ENCODE measurements around the gene PDE11A. TPM values are rescaled to one million over a fixed set of nuclear protein-coding genes. Genes with fewer than 3 reads are reported as not detected.
"Not testable (repeated sequence)": the region's sequence is repeated elsewhere in the genome, so short reads cannot be mapped to it uniquely, and the experiment has no call there.

The PDE11A gene
- total RNA-seq, 1 experiment from 2014 or later: 0.43 TPM

GRCh38 chr2:178006710-178007109 is 65.9 kb downstream of the PDE11A start:
- Histone ChIP-seq H3K27me3 (no peaks in the 10 kb centered on the region), H3K4me1 (no peaks in the 10 kb centered on the region), H3K4me3 (no peak overlapping the region), H3K27ac (no peak overlapping the region), H3K36me3 (no peaks in the 10 kb centered on the region), H3K9me3 (replicated peaks) (no peaks in the 10 kb centered on the region)
- DNase-seq: no peak

- Histone ChIP-seq H3K9me3 (replicated peaks) (no peaks in the 10 kb centered on the region), H3K4me3 (no peak overlapping the region), H3K27ac (no peak overlapping the region), H3K36me3 (no peaks in the 10 kb centered on the region), H3K4me1 (no peaks in the 10 kb centered on the region), H3K27me3 (no peaks in the 10 kb centered on the region)
- DNase-seq: no peak
These were observed 66.8 kb downstream of the PDE11A start for GRCh38 chr2:178005756-178006155.

GRCh38 chr2:178002038-178002437 is 70.5 kb downstream of the PDE11A start:
- H3K4me1 ChIP-seq: no peaks in the 10 kb centered on the region
- no peaks in the 10 kb centered on the region for H3K9me3 ChIP-seq (replicated peaks)
- no peak for DNase-seq
- no peak overlapping the region for H3K4me3 ChIP-seq
- no peak overlapping the region for H3K27ac ChIP-seq
- H3K27me3 ChIP-seq: no peaks in the 10 kb centered on the region
- H3K36me3 ChIP-seq: no peaks in the 10 kb centered on the region

- DNase-seq: no peak
- H3K27me3 ChIP-seq: no peaks in the 10 kb centered on the region
- H3K9me3 ChIP-seq (replicated peaks): no peaks in the 10 kb centered on the region
- no peaks in the 10 kb centered on the region for H3K4me1 ChIP-seq
- H3K4me3 ChIP-seq: no peak overlapping the region
- H3K27ac ChIP-seq: no peak overlapping the region
- H3K36me3 ChIP-seq: no peaks in the 10 kb centered on the region
These were observed 73.6 kb downstream of the PDE11A start for GRCh38 chr2:177998996-177999395.

GRCh38 chr2:177998006-177998405 is 74.6 kb downstream of the PDE11A start:
- H3K4me3 ChIP-seq: no peak overlapping the region
- DNase-seq: no peak
- H3K27me3 ChIP-seq: no peaks in the 10 kb centered on the region
- no peak overlapping the region for H3K27ac ChIP-seq
- H3K9me3 ChIP-seq (replicated peaks): no peaks in the 10 kb centered on the region
- no peaks in the 10 kb centered on the region for H3K36me3 ChIP-seq
- H3K4me1 ChIP-seq: no peaks in the 10 kb centered on the region

GRCh38 chr2:177992992-177993391 is 79.6 kb downstream of the PDE11A start:
- Histone ChIP-seq H3K36me3 (no peaks in the 10 kb centered on the region), H3K4me3 (no peak overlapping the region), H3K9me3 (replicated peaks) (no peaks in the 10 kb centered on the region), H3K4me1 (no peaks in the 10 kb centered on the region), H3K27me3 (no peaks in the 10 kb centered on the region), H3K27ac (no peak overlapping the region)
- no peak for DNase-seq

GRCh38 chr2:177989029-177989885 is 83.3 kb downstream of the PDE11A start:
- no peak overlapping the region for H3K4me3 ChIP-seq
- no peaks in the 10 kb centered on the region for H3K4me1 ChIP-seq
- H3K36me3 ChIP-seq: no peaks in the 10 kb centered on the region
- H3K27me3 ChIP-seq: no peaks in the 10 kb centered on the region
- H3K9me3 ChIP-seq (replicated peaks): no peaks in the 10 kb centered on the region
- no peak overlapping the region for H3K27ac ChIP-seq
- DNase-seq: no peak

GRCh38 chr2:177984749-177985148 is 87.8 kb downstream of the PDE11A start:
- Histone ChIP-seq H3K4me3 (no peak overlapping the region), H3K36me3 (no peaks in the 10 kb centered on the region), H3K27me3 (0 out of 2 replicates have a peak, but pooled peaks cover 3% of the 10 kb centered on the region), H3K4me1 (no peaks in the 10 kb centered on the region), H3K27ac (no peak overlapping the region), H3K9me3 (replicated peaks) (no peaks in the 10 kb centered on the region)
- peak; percentile 3 to 34 for DNase-seq

GRCh38 chr2:177983183-177983788 is 89.3 kb downstream of the PDE11A start:
- no peak overlapping the region for H3K4me3 ChIP-seq
- H3K36me3 ChIP-seq: no peaks in the 10 kb centered on the region
- peak; percentile 26 to 72 for DNase-seq
- 0 out of 2 replicates have a peak, but pooled peaks cover 3% of the 10 kb centered on the region for H3K27me3 ChIP-seq
- no peaks in the 10 kb centered on the region for H3K4me1 ChIP-seq
- 0 out of 2 replicates have a peak, but pooled peaks cover 2% of the 10 kb centered on the region for H3K9me3 ChIP-seq (replicated peaks)
- no peak overlapping the region for H3K27ac ChIP-seq

- H3K27me3 ChIP-seq: no peaks in the 10 kb centered on the region
- no peak for DNase-seq
- no peaks in the 10 kb centered on the region for H3K9me3 ChIP-seq (replicated peaks)
- H3K27ac ChIP-seq: no peak overlapping the region
- no peaks in the 10 kb centered on the region for H3K4me1 ChIP-seq
- H3K36me3 ChIP-seq: no peaks in the 10 kb centered on the region
- H3K4me3 ChIP-seq: no peak overlapping the region
These were observed 99.8 kb downstream of the PDE11A start for GRCh38 chr2:177972782-177973181.

GRCh38 chr2:177972123-177972522 is 100.5 kb downstream of the PDE11A start:
- Histone ChIP-seq H3K4me1 (no peaks in the 10 kb centered on the region), H3K36me3 (no peaks in the 10 kb centered on the region), H3K9me3 (replicated peaks) (no peaks in the 10 kb centered on the region), H3K27me3 (no peaks in the 10 kb centered on the region), H3K4me3 (no peak overlapping the region), H3K27ac (no peak overlapping the region)
- DNase-seq: no peak

- no peaks in the 10 kb centered on the region for H3K27me3 ChIP-seq
- H3K36me3 ChIP-seq: no peaks in the 10 kb centered on the region
- no peaks in the 10 kb centered on the region for H3K4me1 ChIP-seq
- no peak for DNase-seq
- no peak overlapping the region for H3K4me3 ChIP-seq
- no peak overlapping the region for H3K27ac ChIP-seq
- H3K9me3 ChIP-seq (replicated peaks): no peaks in the 10 kb centered on the region
These were observed 101.7 kb downstream of the PDE11A start for GRCh38 chr2:177970670-177971454.

GRCh38 chr2:177964892-177965291 is 107.7 kb downstream of the PDE11A start:
- H3K9me3 ChIP-seq (replicated peaks): no peaks in the 10 kb centered on the region
- H3K36me3 ChIP-seq: no peaks in the 10 kb centered on the region
- no peak for DNase-seq
- no peaks in the 10 kb centered on the region for H3K4me1 ChIP-seq
- H3K27ac ChIP-seq: no peak overlapping the region
- H3K4me3 ChIP-seq: no peak overlapping the region
- H3K27me3 ChIP-seq: no peaks in the 10 kb centered on the region

- DNase-seq: no peak
- Histone ChIP-seq H3K27me3 (peaks cover 6% of the 10 kb centered on the region; the same call in 1 of the 2 replicates), H3K9me3 (replicated peaks) (no peaks in the 10 kb centered on the region), H3K27ac (no peak overlapping the region), H3K4me3 (no peak overlapping the region), H3K36me3 (no peaks in the 10 kb centered on the region), H3K4me1 (no peaks in the 10 kb centered on the region)
These were observed 120.4 kb downstream of the PDE11A start for GRCh38 chr2:177952151-177952550.

- DNase-seq; H3K9me3 ChIP-seq (replicated peaks); H3K27ac ChIP-seq; H3K27me3 ChIP-seq; H3K4me3 ChIP-seq; H3K36me3 ChIP-seq; H3K4me1 ChIP-seq: not testable (repeated sequence)
These were observed 125.0 kb downstream of the PDE11A start for GRCh38 chr2:177947598-177947997.
